CD4-positive, alpha-beta memory T cell (primary cell): ENCODE results near the gene AKAP14. TPM values are rescaled to one million over a fixed set of nuclear protein-coding genes. Genes with fewer than 3 reads are reported as not detected.
"Not testable (repeated sequence)": the region's sequence is repeated elsewhere in the genome, so short reads cannot be mapped to it uniquely, and the experiment has no call there.

Experiments used
- CTCF ChIA-PET: fragments of 350-600 bp; sonication (Branson Sonifier 250); formaldehyde crosslinking; loops from one replicate; lab custom pipeline; 2021; ENCODE audit warnings: inconsistent platforms; ENCODE audit not compliant: partially characterized antibody; lab: Charles Lee
- POLR2A ChIA-PET: fragments of 350-600 bp; sonication (Branson Sonifier 250); formaldehyde crosslinking; loops from one replicate; lab custom pipeline; 2021; ENCODE audit not compliant: partially characterized antibody; lab: Charles Lee
- DNase-seq, 5 donors: peaks; one replicate each; pipeline versions ENCODE4 v3.0.0 to v3.0.0-alpha.2; 2020 to 2022; ENCODE audit warnings: mixed read lengths in 1 of 5
- H3K27ac ChIP-seq: one replicate; pipeline ENCODE4 v1.7.0; 2013; ENCODE audit warnings: low read depth, low read length
- H3K27me3 ChIP-seq: 2 replicates; pipeline ENCODE4 v1.7.0; 2013; ENCODE audit warnings: mild to moderate bottlenecking, low read length, moderate library complexity; ENCODE audit not compliant: insufficient read depth
- H3K36me3 ChIP-seq: 2 replicates; pipeline ENCODE4 v1.7.0; 2013; ENCODE audit warnings: mild to moderate bottlenecking, low read length, moderate library complexity; ENCODE audit not compliant: insufficient read depth
- H3K4me1 ChIP-seq: 2 replicates; pipeline ENCODE4 v1.7.0; 2013; ENCODE audit warnings: mild to moderate bottlenecking, low read length, moderate library complexity; ENCODE audit not compliant: insufficient read depth
- H3K4me3 ChIP-seq, 2 donors: one replicate each; pipeline ENCODE4 v1.7.0; 2013; ENCODE audit warnings: low read length in 2 of 2, mild to moderate bottlenecking in 1 of 2
- H3K9me3 ChIP-seq, 2 donors: one replicate each; pipeline ENCODE4 v1.7.0; 2013; ENCODE audit warnings: low read length in 2 of 2, control low read depth in 1 of 2; ENCODE audit not compliant: control insufficient read depth in 1 of 2
- H3K27ac Mint-ChIP-seq, 7 donors: one replicate each; pipeline ENCODE4 v1.8.0; 2020 to 2021; ENCODE audit warnings: mixed read lengths in 7 of 7, mild to moderate bottlenecking in 6 of 7, inconsistent platforms in 3 of 7, moderate library complexity in 3 of 7
- H3K27me3 Mint-ChIP-seq, 2 donors: one replicate each; pipeline ENCODE4 v1.8.0; 2020 to 2021; ENCODE audit warnings: mixed read lengths in 2 of 2
- H3K36me3 Mint-ChIP-seq, 2 donors: one replicate each; pipeline ENCODE4 v1.8.0; 2020 to 2021; ENCODE audit warnings: mixed read lengths in 2 of 2, inconsistent platforms in 1 of 2, mild to moderate bottlenecking in 1 of 2
- H3K4me1 Mint-ChIP-seq, 4 donors: one replicate each; pipeline ENCODE4 v1.8.0; 2020 to 2021; ENCODE audit warnings: mixed read lengths in 4 of 4, mild to moderate bottlenecking in 1 of 4
- H3K4me3 Mint-ChIP-seq, 8 donors: one replicate each; pipeline ENCODE4 v1.8.0; 2020 to 2021; ENCODE audit warnings: mixed read lengths in 8 of 8, mild to moderate bottlenecking in 7 of 8, moderate library complexity in 6 of 8, inconsistent platforms in 3 of 8
- H3K9me3 Mint-ChIP-seq, 8 donors: one replicate each; pipeline ENCODE4 v1.8.0; 2020 to 2021; ENCODE audit warnings: mixed read lengths in 8 of 8, mild to moderate bottlenecking in 5 of 8, inconsistent platforms in 3 of 8, moderate library complexity in 1 of 8
- intact Hi-C: fragments of 100-400 bp; cut with micrococcal nuclease; formaldehyde crosslinking; loops from one replicate; pipeline ENCODE4 v1.15.1; 2023
- polyA plus RNA-seq, 2 donors: library from polyadenylated mRNA; unstranded; fragments of 300-500 nt; fragmentation: Illumina TruSeq; gene quantifications; one replicate each; pipeline ENCODE4 v1.2.3, GENCODE V29; 2021
- total RNA-seq, 2 experiments: library from RNA; stranded (reverse); gene quantifications; one replicate each; pipeline ENCODE4 v1.2.3, GENCODE V29; 2021

AKAP14 gene
- total and polyA plus RNA-seq, 4 experiments from 2014 or later: not detected

- intact Hi-C loops: loop anchor here (1.0 to 5.0 kb wide), 2 partner anchors 71 to 152 kb away; partner anchors contain the start of genes NDUFA1, RNF113A and RPL39
- Histone ChIP-seq H3K9me3 (no peaks in the 10 kb centered on the region), H3K36me3 (no peaks in the 10 kb centered on the region), H3K4me1 (peaks cover 20% of the 10 kb centered on the region), H3K4me3 (peak within 1 kb of the TSS; percentile 57 to 73), H3K27ac (peak within 1 kb of the TSS; percentile 93), H3K27me3 (no peaks in the 10 kb centered on the region)
- Mint-ChIP-seq H3K4me1 (peaks cover 10 to 29% (median 20%) of the 10 kb centered on the region in 4 donors), H3K9me3 (no peaks in the 10 kb centered on the region), H3K27me3 (peaks cover under 1% of the 10 kb centered on the region in 2 donors), H3K27ac (peak within 1 kb of the TSS; percentile 88 to 98 (median 91)), H3K4me3 (peak within 1 kb of the TSS; percentile 89 to 97 (median 92)), H3K36me3 (peaks cover 0 to 7% of the 10 kb centered on the region in 2 donors)
- ChIA-PET CTCF (interaction anchor here (1.5 kb wide), 1 partner anchor 12 kb away, joined by 3 read pairs; no protein-coding TSS in a partner anchor), POLR2A (interaction anchor here (0.7 to 2.5 kb wide), 6 partner anchors 11 to 543 kb away, joined by 3 to 10 read pairs (median 4); partner anchors contain the start of genes NDUFA1, RNF113A and RPL39)
- DNase-seq: peak; percentile 78 to 82 (median 81)
These were observed 47.7 kb downstream of the AKAP14 start, which contains the start of gene NKAP for GRCh38 chrX:119943185-119943988. Gene NKAP (minus strand): TSS chrX:119943751. CDS start chrX:119943605, 146 bp downstream.

- CTCF ChIA-PET: interaction anchor here (0.7 kb wide), 1 partner anchor 10 kb away, joined by 3 read pairs; no protein-coding TSS in a partner anchor
- no peaks in the 10 kb centered on the region for H3K36me3 ChIP-seq
- Mint-ChIP-seq H3K9me3 (peaks cover 0 to 2% (median 0%) of the 10 kb centered on the region in 8 donors), H3K36me3 (peaks cover 0 to 7% of the 10 kb centered on the region in 2 donors), H3K27me3 (peaks cover 1 to 2% of the 10 kb centered on the region in 2 donors), H3K27ac (no peak overlapping the region), H3K4me3 (peak overlapping the region in 1 of 8 donors; percentile 54), H3K4me1 (peaks cover 12 to 29% (median 21%) of the 10 kb centered on the region in 4 donors)
- POLR2A ChIA-PET: no interaction called here
- H3K4me1 ChIP-seq: peaks cover 20% of the 10 kb centered on the region
- no peak for DNase-seq
- intact Hi-C loops: no loop called here
- peaks cover 4% of the 10 kb centered on the region for H3K27me3 ChIP-seq
- no peaks in the 10 kb centered on the region for H3K9me3 ChIP-seq
- H3K27ac ChIP-seq: no peak overlapping the region
- H3K4me3 ChIP-seq: no peak overlapping the region
These were observed 49.8 kb downstream of the AKAP14 start for GRCh38 chrX:119945481-119945880.

GRCh38 chrX:119948381-119948780 lies 52.7 kb downstream of the AKAP14 start:
- ChIA-PET POLR2A (no interaction called here), CTCF (interaction anchor here (1.4 kb wide), 1 partner anchor 32 kb away, joined by 4 read pairs; no protein-coding TSS in a partner anchor)
- Histone ChIP-seq H3K4me3 (no peak overlapping the region), H3K9me3 (no peaks in the 10 kb centered on the region), H3K27ac (no peak overlapping the region), H3K4me1 (peaks cover 4% of the 10 kb centered on the region), H3K27me3 (peaks cover 4% of the 10 kb centered on the region), H3K36me3 (no peaks in the 10 kb centered on the region)
- peaks cover 1 to 2% of the 10 kb centered on the region in 2 donors for H3K27me3 Mint-ChIP-seq
- intact Hi-C loops: no loop called here
- H3K4me1 Mint-ChIP-seq: peaks cover 2 to 8% (median 6%) of the 10 kb centered on the region in 4 donors
- no peak overlapping the region for H3K27ac Mint-ChIP-seq
- H3K9me3 Mint-ChIP-seq: peaks cover 0 to 2% (median 0%) of the 10 kb centered on the region in 8 donors
- no peaks in the 10 kb centered on the region for H3K36me3 Mint-ChIP-seq
- no peak overlapping the region for H3K4me3 Mint-ChIP-seq
- DNase-seq: no peak

- POLR2A ChIA-PET: interaction anchor here (0.5 kb wide), 1 partner anchor 9 kb away, joined by 3 read pairs; no protein-coding TSS in a partner anchor
- Mint-ChIP-seq H3K4me1 (peaks cover 5 to 11% (median 7%) of the 10 kb centered on the region in 4 donors), H3K27ac (no peak overlapping the region)
These were observed 58.7 kb downstream of the AKAP14 start for GRCh38 chrX:119954374-119954773.

GRCh38 chrX:119955807-119956570 lies 60.3 kb downstream of the AKAP14 start:
- H3K4me3 ChIP-seq, intact Hi-C loops, H3K36me3 ChIP-seq, POLR2A ChIA-PET, H3K9me3 ChIP-seq, H3K9me3 Mint-ChIP-seq, H3K27ac ChIP-seq, H3K36me3 Mint-ChIP-seq, H3K27me3 ChIP-seq, H3K4me1 ChIP-seq: not testable (repeated sequence)
- Mint-ChIP-seq H3K27ac (peak overlapping the region in 3 of 7 donors; percentile 10 to 64 (median 47)), H3K4me1 (peaks cover 5 to 11% (median 7%) of the 10 kb centered on the region in 4 donors), H3K4me3 (peak overlapping the region in 6 of 8 donors; percentile 11 to 64 (median 38)), H3K27me3 (peaks cover 4 to 16% of the 10 kb centered on the region in 2 donors)
- DNase-seq: peak; percentile 43 to 60 (median 44)
- CTCF ChIA-PET: interaction anchor here (0.6 kb wide), 1 partner anchor 10 kb away, joined by 3 read pairs; no protein-coding TSS in a partner anchor

More at GRCh38 chrX:119954374-119954773, 58.7 kb downstream of the AKAP14 start:
- Mint-ChIP-seq H3K9me3 (peaks cover 0 to 7% (median 3%) of the 10 kb centered on the region in 8 donors), H3K4me3 (no peak overlapping the region), H3K36me3 (no peaks in the 10 kb centered on the region), H3K27me3 (peaks cover 2 to 7% of the 10 kb centered on the region in 2 donors)
- no peaks in the 10 kb centered on the region for H3K4me1 ChIP-seq
- H3K27me3 ChIP-seq: no peaks in the 10 kb centered on the region
- no peak overlapping the region for H3K27ac ChIP-seq
- intact Hi-C loops: no loop called here
- H3K36me3 ChIP-seq: no peaks in the 10 kb centered on the region
- H3K9me3 ChIP-seq: no peaks in the 10 kb centered on the region
- CTCF ChIA-PET: no interaction called here
- H3K4me3 ChIP-seq: no peak overlapping the region
- DNase-seq: no peak

- H3K9me3 ChIP-seq: no peaks in the 10 kb centered on the region
- no peak for DNase-seq
- H3K36me3 ChIP-seq: no peaks in the 10 kb centered on the region
- ChIA-PET POLR2A (no interaction called here), CTCF (no interaction called here)
- Mint-ChIP-seq H3K4me3 (no peak overlapping the region), H3K36me3 (no peaks in the 10 kb centered on the region), H3K27me3 (peaks cover 9 to 15% of the 10 kb centered on the region in 2 donors), H3K27ac (no peak overlapping the region), H3K4me1 (peaks cover 4 to 11% (median 7%) of the 10 kb centered on the region in 4 donors), H3K9me3 (peaks cover 0 to 8% (median 4%) of the 10 kb centered on the region in 8 donors)
- H3K27me3 ChIP-seq: no peaks in the 10 kb centered on the region
- H3K27ac ChIP-seq: no peak overlapping the region
- H3K4me1 ChIP-seq: no peaks in the 10 kb centered on the region
- H3K4me3 ChIP-seq: no peak overlapping the region
- intact Hi-C loops: no loop called here
These were observed 64.9 kb downstream of the AKAP14 start for GRCh38 chrX:119960625-119961024.
